HEK293T (cell line): ENCODE measurements around the gene TAX1BP3.

Experiments used
- ARNT ChIP-seq: fragments of 450-650 bp; IDR thresholded peaks from 2 replicates; pipeline ENCODE4 v1.6.1; 2017; ENCODE audit warnings: mild to moderate bottlenecking
- FOXK2 ChIP-seq: fragments of 450-650 bp; IDR thresholded peaks from 2 replicates; pipeline ENCODE4 v1.6.1; 2016; ENCODE audit warnings: mild to moderate bottlenecking
- FOXM1 ChIP-seq: fragments of 450-650 bp; IDR thresholded peaks from 2 replicates; pipeline ENCODE4 v1.6.1; 2017; ENCODE audit warnings: mild to moderate bottlenecking, borderline replicate concordance
- NFRKB ChIP-seq: fragments of 450-650 bp; IDR thresholded peaks from 2 replicates; pipeline ENCODE4 v1.6.1; 2016; ENCODE audit warnings: mild to moderate bottlenecking, moderate library complexity
- PKNOX1 ChIP-seq: fragments of 450-650 bp; IDR thresholded peaks from 2 replicates; pipeline ENCODE4 v1.6.1; 2016
- SP1 ChIP-seq: fragments of 450-650 bp; IDR thresholded peaks from 2 replicates; pipeline ENCODE4 v1.6.1; 2017
- SUZ12 ChIP-seq: fragments of 450-650 bp; IDR thresholded peaks from 2 replicates; pipeline ENCODE4 v1.6.1; 2016; ENCODE audit warnings: mild to moderate bottlenecking
- TARDBP ChIP-seq: fragments of 450-650 bp; IDR thresholded peaks from 2 replicates; pipeline ENCODE4 v1.6.1; 2016

GRCh38 chr17:3708366-3708765 lies 40.0 kb upstream of the TAX1BP3 start:
- TF ChIP-seq TARDBP (no peak), FOXM1 (no peak), ARNT (no peak), SUZ12 (no peak), SP1 (no peak), FOXK2 (no peak), PKNOX1 (no peak), NFRKB (no peak)
